HG03442 (cell line): ENCODE data around the gene SNAP29.
"Not testable (repeated sequence)": the region's sequence is repeated elsewhere in the genome, so short reads cannot be mapped to it uniquely, and the experiment has no call there.

Experiments used
- ATAC-seq: cut with Tn5 transposase; IDR thresholded peaks from one replicate; pipeline ENCODE4 v1.9.1; 2021; ENCODE audit warnings: mild to moderate bottlenecking, moderate library complexity; ENCODE audit not compliant: unreplicated experiment

Gene SNAP29

DNA sequence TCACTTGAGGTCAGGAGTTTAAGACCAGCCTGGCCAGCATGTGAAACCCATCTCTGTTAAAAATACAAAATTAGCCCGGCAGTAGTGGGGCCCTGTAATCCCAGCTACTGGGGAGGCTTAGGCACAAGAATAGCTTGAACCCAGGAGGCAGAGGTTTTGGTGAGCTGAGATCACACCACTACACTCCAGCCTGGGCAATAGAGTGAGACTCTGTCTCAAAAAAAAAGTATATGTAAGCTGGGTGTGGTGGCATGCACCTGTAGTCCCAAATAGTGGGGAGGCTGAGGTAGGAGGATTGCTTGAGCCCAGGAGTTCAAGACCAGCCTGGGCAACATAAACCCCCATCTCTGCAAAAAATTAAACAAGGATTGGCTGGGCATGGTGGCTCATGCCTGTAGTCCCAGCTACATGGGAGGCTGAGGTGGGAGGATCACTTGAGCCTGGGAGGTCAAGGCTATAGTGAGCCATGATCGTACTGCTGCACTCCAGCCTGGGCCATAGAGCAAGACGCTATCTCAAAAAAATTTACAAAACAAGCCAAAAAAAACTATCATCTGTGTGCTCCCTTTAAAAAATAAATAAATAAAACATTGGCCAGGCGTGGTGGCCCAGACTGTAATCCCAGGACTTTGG lies 69.2 kb downstream of the SNAP29 start:
- no peak for ATAC-seq

DNA sequence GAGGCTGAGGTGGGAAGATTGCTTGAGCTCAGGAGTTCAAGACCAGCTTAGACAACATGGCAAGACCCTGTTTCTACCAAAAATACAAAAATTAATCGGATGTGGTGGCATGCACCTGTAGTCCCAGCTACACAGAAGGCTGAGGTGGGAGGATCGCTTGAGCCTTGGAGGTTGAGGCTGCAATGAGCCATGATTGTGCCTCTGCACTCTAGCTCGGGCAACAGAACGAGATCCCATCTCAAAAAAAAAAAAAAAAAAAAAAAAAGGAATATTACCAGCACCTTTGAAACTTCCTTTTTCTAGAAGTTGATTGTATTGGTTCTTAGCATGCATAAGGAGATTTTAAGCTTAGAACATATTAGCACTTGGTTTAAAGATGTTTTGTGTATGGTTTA lies 69.8 kb downstream of the SNAP29 start:
- no peak for ATAC-seq

DNA sequence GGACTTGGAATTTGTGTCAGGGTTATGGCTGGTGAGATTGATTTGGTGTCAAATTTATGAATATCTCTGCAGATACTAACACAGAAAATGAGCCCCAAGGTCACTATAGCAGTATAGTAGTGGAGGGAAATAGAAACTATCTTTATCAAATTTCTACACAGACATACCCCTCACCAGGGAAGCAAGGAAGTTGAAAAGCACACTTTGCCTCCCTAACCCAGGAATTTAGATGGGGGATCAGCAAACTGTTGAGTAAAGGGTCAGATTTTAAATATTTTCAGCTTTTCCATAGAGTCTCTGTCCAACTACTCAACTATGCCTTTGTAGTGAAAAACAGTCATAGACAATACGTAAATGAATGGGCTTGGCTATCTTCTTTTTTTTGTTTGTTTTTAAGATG lies 71.2 kb downstream of the SNAP29 start:
- ATAC-seq: no peak

DNA sequence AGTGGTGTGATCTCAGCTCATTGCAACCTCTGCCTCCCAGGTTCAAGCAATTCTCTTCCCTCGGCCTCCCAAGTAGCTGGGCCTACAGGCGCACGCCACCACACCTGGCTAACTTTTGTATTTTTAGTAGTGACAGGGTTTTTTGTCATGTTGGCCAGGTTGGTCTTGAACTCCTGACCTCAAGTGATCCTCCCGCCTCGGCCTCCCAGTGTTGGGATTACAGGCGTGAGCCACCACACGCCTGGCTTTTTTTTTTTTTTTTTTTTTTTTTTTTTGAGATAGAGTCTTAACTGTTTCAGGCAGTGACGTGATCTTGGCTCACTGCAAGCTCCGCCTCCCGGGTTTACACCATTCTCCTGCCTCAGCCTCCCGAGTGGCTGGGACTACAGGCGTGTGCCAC lies 71.6 kb downstream of the SNAP29 start:
- not testable (repeated sequence) for ATAC-seq

GRCh38 chr22:20931126-20931654 lies 72.4 kb downstream of the SNAP29 start:
- ATAC-seq: no peak

GRCh38 chr22:20933910-20934309 lies 75.1 kb downstream of the SNAP29 start:
- no peak for ATAC-seq

GRCh38 chr22:20935049-20935448 lies 76.2 kb downstream of the SNAP29 start:
- ATAC-seq: not testable (repeated sequence)

DNA sequence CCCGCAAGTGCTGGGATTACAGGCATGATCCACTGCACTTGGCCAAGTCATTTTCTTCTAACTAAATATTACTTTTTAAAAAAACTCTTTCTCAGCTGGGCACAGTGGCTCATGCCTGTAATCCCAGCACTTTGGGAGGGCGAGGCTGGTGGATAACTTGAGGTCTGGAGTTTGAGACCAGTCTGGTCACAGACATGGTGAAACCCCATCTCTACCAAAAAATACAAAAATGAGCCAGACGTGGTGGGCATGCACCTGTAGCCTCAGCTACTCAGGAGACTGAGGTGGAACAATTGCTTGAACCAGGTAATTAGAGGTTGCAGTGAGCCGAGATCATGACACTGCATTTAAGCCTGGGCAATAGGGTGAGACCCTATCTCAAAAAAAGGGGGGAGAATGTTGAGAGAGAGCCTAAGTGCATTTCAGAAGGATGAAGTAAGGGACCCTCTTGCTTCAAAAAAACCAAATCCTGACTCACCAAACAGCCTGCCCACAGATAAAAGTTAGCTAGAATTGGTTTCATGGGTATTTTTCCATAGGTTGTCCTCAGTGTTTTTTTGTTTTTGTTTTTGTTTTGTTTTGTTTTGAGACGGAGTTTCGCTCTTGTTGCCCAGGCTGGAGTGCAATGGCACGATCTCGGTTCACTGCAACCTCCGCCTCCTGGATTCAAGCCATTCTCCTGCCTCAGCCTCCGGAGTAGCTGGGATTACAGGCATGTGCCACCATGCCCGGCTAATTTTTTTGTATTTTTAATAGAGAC lies 77.2 kb downstream of the SNAP29 start:
- not testable (repeated sequence) for ATAC-seq

GRCh38 chr22:20937031-20937793 lies 78.4 kb downstream of the SNAP29 start:
- no peak for ATAC-seq

DNA sequence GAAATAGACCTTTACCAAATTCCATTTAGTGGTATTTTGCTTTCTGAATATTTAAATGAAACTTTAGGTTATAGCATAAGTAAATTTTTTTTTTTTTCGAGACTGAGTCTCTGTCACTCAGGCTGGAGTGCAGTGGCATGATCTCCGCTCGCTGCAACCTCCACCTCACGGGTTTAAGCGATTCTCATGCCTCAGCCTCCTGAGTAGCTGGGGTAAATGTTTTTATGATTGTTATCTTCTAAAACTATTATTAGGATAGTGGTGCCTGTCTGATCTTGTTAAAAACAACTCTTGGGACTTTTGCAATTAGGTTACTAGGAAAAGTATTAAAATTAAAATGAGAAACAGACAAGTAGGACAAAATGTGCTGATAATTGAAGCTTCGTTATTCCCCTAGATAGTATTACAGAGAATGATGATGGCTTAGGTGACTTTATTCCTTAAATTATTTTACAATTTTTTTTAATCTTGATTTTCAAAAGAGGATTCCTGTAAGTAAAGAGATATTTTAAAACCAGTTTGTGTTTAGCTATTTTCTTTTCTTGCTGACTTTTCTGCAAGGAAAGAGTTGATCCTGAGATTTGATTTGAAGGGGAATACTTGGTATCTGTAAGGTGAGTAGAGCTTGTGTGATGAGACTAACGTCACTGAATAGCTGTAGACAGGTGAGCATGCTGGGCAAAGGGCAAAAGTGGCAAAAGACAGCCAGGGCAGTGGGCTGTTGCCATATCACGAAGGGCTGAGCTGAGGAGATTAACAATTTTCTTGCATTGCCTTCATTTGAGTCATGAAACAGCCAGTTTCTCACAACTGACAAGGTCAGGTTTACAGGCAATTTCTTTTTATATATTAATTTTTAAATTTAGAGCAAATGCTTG lies 79.2 kb downstream of the SNAP29 start:
- ATAC-seq: no peak

GRCh38 chr22:20939457-20940185 lies 80.8 kb downstream of the SNAP29 start:
- not testable (repeated sequence) for ATAC-seq

DNA sequence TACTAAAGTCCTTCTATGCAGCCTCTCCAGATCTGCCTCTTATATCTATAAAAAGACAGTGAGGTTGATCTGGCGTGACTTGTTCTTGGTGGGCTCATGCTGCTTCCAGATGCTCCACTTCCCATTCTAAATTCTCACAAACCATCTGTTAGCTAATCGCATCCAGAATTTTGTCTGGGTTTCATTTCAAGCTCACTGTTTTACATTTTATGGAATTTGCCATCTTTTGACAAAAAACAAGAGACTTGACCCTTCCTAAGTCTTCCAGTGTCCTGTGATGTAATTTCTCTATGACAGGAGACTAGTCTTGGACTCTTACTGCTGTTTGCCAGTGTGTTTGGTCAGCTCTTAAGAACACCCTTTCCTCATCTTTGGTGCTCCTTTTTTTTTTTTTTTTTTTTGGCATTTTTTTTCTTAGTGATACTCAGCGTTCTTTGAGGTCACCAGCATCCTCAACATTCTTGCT lies 81.4 kb downstream of the SNAP29 start:
- no peak for ATAC-seq
